ENCODE results near the gene NDUFS4.
"Not testable (repeated sequence)": the region's sequence is repeated elsewhere in the genome, so short reads cannot be mapped to it uniquely, and the experiment has no call there.

Gene NDUFS4

DNA sequence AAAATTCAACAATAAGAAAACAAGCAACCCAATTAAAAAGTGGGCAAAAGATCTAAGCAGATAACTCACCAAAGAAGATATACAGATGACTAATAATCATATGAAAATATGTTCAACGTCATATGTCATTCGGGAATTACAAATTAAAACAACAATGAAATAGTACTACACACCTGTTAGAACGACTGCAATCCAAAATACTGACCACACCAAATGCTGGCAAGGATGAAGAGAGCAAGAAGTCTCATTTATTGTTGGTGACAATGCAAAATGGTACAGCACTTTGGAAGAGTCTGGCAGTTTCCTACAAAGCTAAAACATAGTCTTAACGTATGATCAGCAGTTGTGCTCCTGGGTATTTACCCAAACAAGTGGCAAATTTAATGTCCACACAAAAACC is 37.5 kb downstream of the NDUFS4 start:
- no peak overlapping the region for H3K4me3 ChIP-seq (ENCODE audit: low read depth in 1 of 2, low read length in 2 of 2)
- H3K27me3 ChIP-seq (ENCODE audit: control insufficient read depth in 1 of 2, insufficient read depth in 2 of 2, low read length in 2 of 2): no peaks in the 10 kb centered on the region
- no peaks in the 10 kb centered on the region for H3K36me3 ChIP-seq (ENCODE audit: control insufficient read depth in 1 of 2, insufficient read depth in 2 of 2, low read length in 2 of 2)
- H3K4me1 ChIP-seq (ENCODE audit: control insufficient read depth in 1 of 2, insufficient read depth in 2 of 2, low read length in 2 of 2): no peaks in the 10 kb centered on the region
- H3K9me3 ChIP-seq (ENCODE audit: control insufficient read depth in 1 of 2, low read length in 2 of 2): no peaks in the 10 kb centered on the region
- no peak overlapping the region for H3K27ac ChIP-seq (ENCODE audit: low read depth, low read length)
- no peak overlapping the region for H3K9ac ChIP-seq (ENCODE audit: low read depth in 1 of 2, low read length in 2 of 2)

DNA sequence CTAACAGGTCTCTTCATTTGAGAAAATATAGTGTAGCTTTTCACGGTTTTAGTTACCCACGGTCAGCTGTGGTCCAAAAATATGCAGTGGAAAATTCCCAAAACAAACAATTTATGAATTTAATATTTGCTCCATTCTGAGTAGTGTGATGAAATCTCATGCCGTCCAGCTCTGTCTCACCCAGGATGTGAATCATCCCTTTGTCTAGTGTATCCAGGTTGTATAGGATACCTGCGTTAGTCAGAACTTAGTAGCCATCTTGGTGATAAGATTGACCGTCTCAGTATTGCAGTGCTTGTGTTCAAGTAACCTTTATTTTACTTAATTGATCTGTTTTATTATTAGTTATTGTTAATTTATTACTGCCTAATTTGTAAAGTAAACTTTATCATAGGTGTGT is 41.1 kb downstream of the NDUFS4 start:
- peaks cover 5 to 23% of the 10 kb centered on the region in 2 donors for H3K36me3 ChIP-seq (ENCODE audit: control insufficient read depth in 1 of 2, insufficient read depth in 2 of 2, low read length in 2 of 2)
- no peak overlapping the region for H3K9ac ChIP-seq (ENCODE audit: low read depth in 1 of 2, low read length in 2 of 2)
- H3K9me3 ChIP-seq (ENCODE audit: control insufficient read depth in 1 of 2, low read length in 2 of 2): no peaks in the 10 kb centered on the region
- H3K4me1 ChIP-seq (ENCODE audit: control insufficient read depth in 1 of 2, insufficient read depth in 2 of 2, low read length in 2 of 2): no peaks in the 10 kb centered on the region
- no peaks in the 10 kb centered on the region for H3K27me3 ChIP-seq (ENCODE audit: control insufficient read depth in 1 of 2, insufficient read depth in 2 of 2, low read length in 2 of 2)
- no peak overlapping the region for H3K4me3 ChIP-seq (ENCODE audit: low read depth in 1 of 2, low read length in 2 of 2)
- no peak overlapping the region for H3K27ac ChIP-seq (ENCODE audit: low read depth, low read length)

DNA sequence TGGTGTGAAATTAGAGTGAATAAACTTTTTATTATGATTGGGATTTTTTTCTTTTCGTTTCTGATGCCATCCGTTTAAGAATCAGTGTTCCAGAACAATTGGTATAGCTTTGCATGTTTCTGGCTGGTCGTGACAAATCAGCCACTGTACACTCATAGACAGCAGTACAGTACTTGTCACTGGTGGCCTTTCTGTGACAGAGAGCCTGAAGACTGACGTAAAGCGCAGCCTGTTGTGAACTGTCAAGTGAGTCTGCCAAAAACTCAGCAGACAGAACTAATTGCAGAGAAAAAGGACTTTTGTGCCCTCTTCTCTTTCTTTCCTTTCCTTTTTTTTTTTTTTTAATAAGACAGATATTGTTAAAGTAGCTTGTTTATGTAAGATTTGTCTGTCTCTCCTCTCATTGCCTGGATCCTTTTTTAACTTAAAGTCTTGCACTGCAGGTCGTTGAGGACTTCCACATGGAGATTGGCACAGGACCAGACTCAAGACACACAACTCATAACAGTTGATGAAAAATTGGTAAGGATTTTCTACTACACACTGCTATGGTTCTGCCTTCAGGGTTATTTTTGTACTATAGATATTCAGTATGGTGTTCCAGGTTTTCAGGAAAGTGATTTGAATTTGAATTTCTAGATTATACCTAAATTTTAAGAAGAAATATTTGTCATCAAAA is 42.7 kb downstream of the NDUFS4 start:
- no peaks in the 10 kb centered on the region for H3K4me1 ChIP-seq (ENCODE audit: control insufficient read depth in 1 of 2, insufficient read depth in 2 of 2, low read length in 2 of 2)
- peaks cover 5 to 29% of the 10 kb centered on the region in 2 donors for H3K36me3 ChIP-seq (ENCODE audit: control insufficient read depth in 1 of 2, insufficient read depth in 2 of 2, low read length in 2 of 2)
- H3K27me3 ChIP-seq (ENCODE audit: control insufficient read depth in 1 of 2, insufficient read depth in 2 of 2, low read length in 2 of 2): no peaks in the 10 kb centered on the region
- H3K9ac ChIP-seq (ENCODE audit: low read depth in 1 of 2, low read length in 2 of 2): no peak overlapping the region
- no peak overlapping the region for H3K4me3 ChIP-seq (ENCODE audit: low read depth in 1 of 2, low read length in 2 of 2)
- H3K27ac ChIP-seq (ENCODE audit: low read depth, low read length): no peak overlapping the region
- H3K9me3 ChIP-seq (ENCODE audit: control insufficient read depth in 1 of 2, low read length in 2 of 2): no peaks in the 10 kb centered on the region

DNA sequence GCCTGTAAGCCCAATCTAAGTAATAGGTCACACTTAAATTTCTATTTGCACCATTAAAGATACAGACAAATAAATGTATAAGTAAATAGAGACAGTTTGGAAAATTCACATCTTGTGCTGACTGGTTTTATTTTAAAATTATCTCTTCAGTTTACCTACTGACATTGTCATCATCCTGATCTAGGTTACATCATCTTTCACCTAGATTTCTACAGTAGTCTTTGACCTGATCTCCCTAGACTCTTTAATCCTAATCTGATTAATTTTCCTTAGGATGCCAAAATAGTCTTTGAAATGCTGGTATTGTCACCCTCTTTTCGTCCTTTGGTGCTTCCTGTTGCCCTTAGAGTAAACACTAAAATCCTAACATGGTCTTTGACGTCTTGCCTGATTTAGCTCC is 43.9 kb downstream of the NDUFS4 start:
- Histone ChIP-seq H3K9ac (ENCODE audit: low read depth in 1 of 2, low read length in 2 of 2) (no peak overlapping the region), H3K27me3 (ENCODE audit: control insufficient read depth in 1 of 2, insufficient read depth in 2 of 2, low read length in 2 of 2) (no peaks in the 10 kb centered on the region), H3K4me3 (ENCODE audit: low read depth in 1 of 2, low read length in 2 of 2) (no peak overlapping the region), H3K9me3 (ENCODE audit: control insufficient read depth in 1 of 2, low read length in 2 of 2) (no peaks in the 10 kb centered on the region), H3K4me1 (ENCODE audit: control insufficient read depth in 1 of 2, insufficient read depth in 2 of 2, low read length in 2 of 2) (no peaks in the 10 kb centered on the region), H3K36me3 (ENCODE audit: control insufficient read depth in 1 of 2, insufficient read depth in 2 of 2, low read length in 2 of 2) (peaks cover 5 to 29% of the 10 kb centered on the region in 2 donors), H3K27ac (ENCODE audit: low read depth, low read length) (no peak overlapping the region)

DNA sequence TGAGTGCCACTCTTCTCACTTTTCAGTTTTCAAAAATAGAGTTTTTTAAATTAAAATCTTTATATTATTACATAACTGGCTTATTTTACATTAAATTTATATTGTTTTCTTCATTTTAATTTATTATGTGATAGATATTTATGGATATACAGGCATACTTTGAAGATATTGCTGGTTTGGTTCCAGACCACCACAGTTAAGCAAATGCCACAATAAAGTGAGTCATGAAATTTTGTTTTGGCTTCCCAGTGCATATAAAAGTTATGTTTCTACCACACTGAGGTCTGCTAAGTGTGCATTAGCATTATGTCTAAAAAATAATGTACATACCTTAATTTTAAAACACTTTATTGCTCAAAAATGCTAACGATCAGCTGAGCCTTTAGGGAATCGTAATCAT is 47.4 kb downstream of the NDUFS4 start:
- no peaks in the 10 kb centered on the region for H3K27me3 ChIP-seq (ENCODE audit: control insufficient read depth in 1 of 2, insufficient read depth in 2 of 2, low read length in 2 of 2)
- no peaks in the 10 kb centered on the region for H3K9me3 ChIP-seq (ENCODE audit: control insufficient read depth in 1 of 2, low read length in 2 of 2)
- H3K4me1 ChIP-seq (ENCODE audit: control insufficient read depth in 1 of 2, insufficient read depth in 2 of 2, low read length in 2 of 2): no peaks in the 10 kb centered on the region
- no peak overlapping the region for H3K27ac ChIP-seq (ENCODE audit: low read depth, low read length)
- no peak overlapping the region for H3K9ac ChIP-seq (ENCODE audit: low read depth in 1 of 2, low read length in 2 of 2)
- no peak overlapping the region for H3K4me3 ChIP-seq (ENCODE audit: low read depth in 1 of 2, low read length in 2 of 2)
- peaks cover 5 to 29% of the 10 kb centered on the region in 2 donors for H3K36me3 ChIP-seq (ENCODE audit: control insufficient read depth in 1 of 2, insufficient read depth in 2 of 2, low read length in 2 of 2)

DNA sequence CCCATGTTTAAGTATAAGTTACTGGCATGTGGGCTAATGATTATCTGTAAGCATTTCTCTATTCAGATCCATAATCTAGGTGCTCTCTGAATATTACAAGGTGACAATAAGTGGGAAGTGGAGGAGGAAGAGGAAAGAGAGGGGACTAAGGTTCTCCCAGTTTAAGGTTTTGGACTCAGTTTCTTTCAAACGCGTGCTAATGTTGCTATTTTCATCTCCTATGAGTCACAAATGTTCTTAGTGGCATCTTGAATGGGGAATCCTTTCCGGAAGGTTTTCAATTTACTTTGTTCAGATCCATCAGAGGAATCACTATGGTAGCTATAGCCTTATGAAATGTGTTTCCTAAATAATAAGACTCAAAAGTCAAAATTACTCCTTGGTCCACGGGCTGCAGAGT is 48.5 kb downstream of the NDUFS4 start:
- H3K4me3 ChIP-seq (ENCODE audit: low read depth in 1 of 2, low read length in 2 of 2); H3K27ac ChIP-seq (ENCODE audit: low read depth, low read length); H3K9ac ChIP-seq (ENCODE audit: low read depth in 1 of 2, low read length in 2 of 2); H3K4me1 ChIP-seq (ENCODE audit: control insufficient read depth in 1 of 2, insufficient read depth in 2 of 2, low read length in 2 of 2); H3K27me3 ChIP-seq (ENCODE audit: control insufficient read depth in 1 of 2, insufficient read depth in 2 of 2, low read length in 2 of 2); H3K9me3 ChIP-seq (ENCODE audit: control insufficient read depth in 1 of 2, low read length in 2 of 2): not testable (repeated sequence)
- peaks cover 5 to 28% of the 10 kb centered on the region in 2 donors for H3K36me3 ChIP-seq (ENCODE audit: control insufficient read depth in 1 of 2, insufficient read depth in 2 of 2, low read length in 2 of 2)

DNA sequence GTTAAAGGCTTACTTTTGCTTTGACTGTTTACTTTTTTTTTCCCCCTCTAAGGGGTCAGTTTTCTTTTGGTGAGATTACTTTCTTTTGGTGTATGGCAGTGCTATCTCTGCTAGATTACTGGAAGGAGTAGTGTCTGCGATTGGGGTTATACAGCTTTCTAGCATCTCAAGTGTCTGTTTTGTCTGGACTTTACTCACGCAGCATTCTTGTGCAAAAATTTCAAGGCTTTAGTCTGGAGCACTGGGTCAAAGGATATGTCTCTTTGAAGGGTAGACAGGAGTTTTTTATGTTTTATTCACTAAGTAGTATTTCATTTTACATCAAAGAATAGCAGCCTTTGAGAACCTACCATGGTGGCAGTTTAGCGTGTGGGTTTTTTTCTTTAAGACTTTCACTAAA is 52.6 kb downstream of the NDUFS4 start:
- H3K9ac ChIP-seq (ENCODE audit: low read depth in 1 of 2, low read length in 2 of 2): no peak overlapping the region
- no peaks in the 10 kb centered on the region for H3K36me3 ChIP-seq (ENCODE audit: control insufficient read depth in 1 of 2, insufficient read depth in 2 of 2, low read length in 2 of 2)
- H3K4me1 ChIP-seq (ENCODE audit: control insufficient read depth in 1 of 2, insufficient read depth in 2 of 2, low read length in 2 of 2): no peaks in the 10 kb centered on the region
- H3K27ac ChIP-seq (ENCODE audit: low read depth, low read length): no peak overlapping the region
- no peaks in the 10 kb centered on the region for H3K27me3 ChIP-seq (ENCODE audit: control insufficient read depth in 1 of 2, insufficient read depth in 2 of 2, low read length in 2 of 2)
- H3K4me3 ChIP-seq (ENCODE audit: low read depth in 1 of 2, low read length in 2 of 2): no peak overlapping the region
- H3K9me3 ChIP-seq (ENCODE audit: control insufficient read depth in 1 of 2, low read length in 2 of 2): no peaks in the 10 kb centered on the region

DNA sequence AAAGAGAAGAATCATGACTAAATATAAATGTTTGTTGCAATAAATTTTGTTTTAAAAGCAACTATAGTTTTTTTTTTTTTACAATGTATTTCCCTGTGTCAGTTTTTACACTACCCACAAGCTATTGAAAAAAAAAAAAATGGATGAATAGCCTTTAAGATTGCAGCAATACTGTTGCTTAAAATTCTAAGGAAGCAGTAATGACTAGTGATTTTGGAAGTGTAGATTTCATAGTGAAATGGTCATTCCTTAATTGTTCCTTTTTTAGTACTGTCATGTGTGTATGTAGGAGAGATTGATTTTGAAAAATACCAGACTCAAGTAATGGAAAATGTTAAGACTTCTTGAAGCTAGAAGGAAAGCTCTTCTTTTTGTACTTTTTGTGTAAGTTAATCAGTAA is 53.1 kb downstream of the NDUFS4 start:
- Histone ChIP-seq H3K36me3 (ENCODE audit: control insufficient read depth in 1 of 2, insufficient read depth in 2 of 2, low read length in 2 of 2) (no peaks in the 10 kb centered on the region), H3K27ac (ENCODE audit: low read depth, low read length) (no peak overlapping the region), H3K9me3 (ENCODE audit: control insufficient read depth in 1 of 2, low read length in 2 of 2) (no peaks in the 10 kb centered on the region), H3K4me3 (ENCODE audit: low read depth in 1 of 2, low read length in 2 of 2) (no peak overlapping the region), H3K27me3 (ENCODE audit: control insufficient read depth in 1 of 2, insufficient read depth in 2 of 2, low read length in 2 of 2) (no peaks in the 10 kb centered on the region), H3K4me1 (ENCODE audit: control insufficient read depth in 1 of 2, insufficient read depth in 2 of 2, low read length in 2 of 2) (no peaks in the 10 kb centered on the region), H3K9ac (ENCODE audit: low read depth in 1 of 2, low read length in 2 of 2) (no peak overlapping the region)

DNA sequence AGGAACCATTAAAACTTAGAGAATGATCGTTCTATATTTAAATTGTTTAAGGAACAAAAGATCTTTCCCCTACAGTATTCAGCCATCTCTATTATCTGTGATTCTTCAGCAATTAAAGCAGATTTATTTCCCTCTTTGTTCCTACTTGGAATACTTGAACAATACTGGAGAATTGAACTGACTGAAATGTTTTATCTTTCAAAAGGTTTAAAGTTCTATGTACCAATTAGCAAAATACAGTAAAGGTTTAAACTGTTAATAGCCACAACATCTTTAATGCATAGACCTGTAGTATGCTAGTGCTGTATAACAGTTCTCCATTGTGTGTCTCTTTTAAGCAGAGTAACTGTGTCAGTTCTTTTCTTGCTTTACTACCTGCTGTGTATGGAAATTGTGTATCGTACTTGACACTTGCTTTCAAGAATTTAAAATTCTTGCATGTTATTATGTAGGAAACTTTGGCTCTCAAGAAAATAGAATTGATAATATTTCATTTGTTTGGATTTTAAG is 54.0 kb downstream of the NDUFS4 start:
- Histone ChIP-seq H3K4me3 (ENCODE audit: low read depth in 1 of 2, low read length in 2 of 2) (no peak overlapping the region), H3K36me3 (ENCODE audit: control insufficient read depth in 1 of 2, insufficient read depth in 2 of 2, low read length in 2 of 2) (no peaks in the 10 kb centered on the region), H3K9me3 (ENCODE audit: control insufficient read depth in 1 of 2, low read length in 2 of 2) (no peaks in the 10 kb centered on the region), H3K27me3 (ENCODE audit: control insufficient read depth in 1 of 2, insufficient read depth in 2 of 2, low read length in 2 of 2) (no peaks in the 10 kb centered on the region), H3K4me1 (ENCODE audit: control insufficient read depth in 1 of 2, insufficient read depth in 2 of 2, low read length in 2 of 2) (no peaks in the 10 kb centered on the region), H3K9ac (ENCODE audit: low read depth in 1 of 2, low read length in 2 of 2) (no peak overlapping the region), H3K27ac (ENCODE audit: low read depth, low read length) (no peak overlapping the region)

DNA sequence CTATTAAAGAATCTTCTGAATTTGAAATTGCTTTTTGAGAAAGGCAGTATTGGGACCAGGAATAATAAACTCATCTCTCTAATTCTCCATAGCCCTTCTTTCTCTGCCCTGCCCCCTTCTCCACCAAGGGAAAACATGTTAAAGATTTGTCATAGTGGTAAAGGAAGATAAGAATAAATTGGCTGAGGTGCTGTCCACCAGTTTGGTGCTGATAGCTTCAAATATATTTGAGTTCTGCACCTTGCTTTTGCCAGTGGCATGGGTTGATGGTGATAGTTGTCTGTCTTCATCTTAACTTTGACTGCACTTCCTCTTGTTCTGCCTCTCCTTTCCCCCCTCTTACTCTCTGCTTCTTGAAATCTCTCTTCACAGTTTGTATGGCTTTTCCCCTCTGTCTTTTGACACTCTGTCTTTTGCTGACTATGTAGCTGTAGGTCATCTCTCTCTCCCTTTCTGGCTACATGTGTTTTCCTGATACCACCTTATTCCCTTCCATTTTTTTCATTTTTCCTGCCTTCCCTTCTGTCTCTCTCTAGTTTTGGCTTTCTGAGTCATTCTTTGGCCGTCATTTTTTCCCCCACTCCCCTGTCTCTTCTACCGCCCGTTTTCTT is 56.6 kb downstream of the NDUFS4 start:
- H3K9ac ChIP-seq (ENCODE audit: low read depth in 1 of 2, low read length in 2 of 2): no peak overlapping the region
- no peak overlapping the region for H3K4me3 ChIP-seq (ENCODE audit: low read depth in 1 of 2, low read length in 2 of 2)
- no peaks in the 10 kb centered on the region for H3K36me3 ChIP-seq (ENCODE audit: control insufficient read depth in 1 of 2, insufficient read depth in 2 of 2, low read length in 2 of 2)
- no peaks in the 10 kb centered on the region for H3K4me1 ChIP-seq (ENCODE audit: control insufficient read depth in 1 of 2, insufficient read depth in 2 of 2, low read length in 2 of 2)
- no peaks in the 10 kb centered on the region for H3K27me3 ChIP-seq (ENCODE audit: control insufficient read depth in 1 of 2, insufficient read depth in 2 of 2, low read length in 2 of 2)
- no peak overlapping the region for H3K27ac ChIP-seq (ENCODE audit: low read depth, low read length)
- no peaks in the 10 kb centered on the region for H3K9me3 ChIP-seq (ENCODE audit: control insufficient read depth in 1 of 2, low read length in 2 of 2)

Measured in duodenal mucosa (tissue), 2 donors.